Sigmoid colon (tissue), 4 donors: Measurements from ENCODE around the gene DIP2C.

Experiments
- CTCF ChIP-seq, 4 experiments: fragments of 450-650 bp in 3 of 4; fragments of 200-600 bp in 1 of 4; IDR thresholded peaks; one replicate each; pipeline ENCODE4 v1.5.1; 2016 to 2019; ENCODE audit warnings: antibody characterized with exemption in 4 of 4, mild to moderate bottlenecking in 3 of 4, moderate library complexity in 2 of 4
- POLR2A ChIP-seq, 2 donors: fragments of 450-650 bp; IDR thresholded peaks; one replicate each; pipeline ENCODE4 v1.6.1; 2016; ENCODE audit warnings: antibody characterized with exemption in 2 of 2, mild to moderate bottlenecking in 2 of 2, moderate library complexity in 2 of 2
- POLR2AphosphoS5 ChIP-seq, 4 donors: sonication (generic); formaldehyde crosslinking; IDR thresholded peaks; one replicate each; pipeline ENCODE4 v1.6.1; 2017; ENCODE audit warnings: antibody characterized with exemption in 4 of 4

- TF ChIP-seq POLR2A (IDR thresholded peaks at IDR 0.05) (no peak), CTCF (IDR thresholded peaks at IDR 0.05) (no peak), POLR2AphosphoS5 (IDR thresholded peaks at IDR 0.05) (no peak)
These were observed 53.3 kb downstream of the DIP2C start for GRCh38 chr10:636016-636730.
